GM19099 (cell line): Measurements from ENCODE around the gene HTR1D.

ENCODE experiments used
- POLR2A ChIP-seq: IDR thresholded peaks from 3 replicates; pipeline ENCODE4 v1.6.1; 2011; ENCODE audit warnings: low read depth; ENCODE audit not compliant: insufficient read length; ENCODE audit errors: extremely low read depth

Gene HTR1D

DNA sequence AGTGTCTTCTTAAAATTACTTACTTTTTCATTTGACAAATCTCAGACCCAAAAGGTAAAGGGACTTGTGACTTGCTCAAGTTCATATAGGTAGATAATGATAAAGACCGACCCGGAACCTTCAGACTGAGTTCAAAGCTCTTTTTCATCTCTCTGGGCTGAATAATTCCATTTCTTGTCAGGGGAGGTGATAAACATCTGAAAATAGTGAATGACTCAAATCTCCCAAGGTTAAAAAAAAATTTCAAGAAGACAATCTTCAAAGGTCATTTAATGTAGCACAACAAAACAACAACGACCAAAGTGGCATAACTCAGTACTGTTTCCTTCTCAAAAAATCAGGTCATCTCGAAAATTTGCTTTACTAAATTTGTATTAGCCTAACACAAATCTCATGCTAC lies 69.2 kb downstream of the HTR1D start:
- no peak for TF ChIP-seq POLR2A
